MM.1S (cell line): ENCODE data around the gene GALNTL6.

ENCODE experiments used
- DNase-seq: peaks from one replicate; pipeline ENCODE4 v3.0.0-alpha.2; 2015
- H2AFZ ChIP-seq: fragments of 300-600 bp; sonication (generic); 2 replicates; pipeline ENCODE4 v1.6.0; 2016; ENCODE audit warnings: antibody characterized with exemption, low read length
- H3F3A ChIP-seq: fragments of 300-600 bp; sonication (generic); 2 replicates; pipeline ENCODE4 v1.6.1; 2016; ENCODE audit warnings: mild to moderate bottlenecking, antibody characterized with exemption, low read length, moderate library complexity, mixed read lengths; ENCODE audit not compliant: insufficient read depth
- H3K27ac ChIP-seq: fragments of 300-600 bp; sonication (generic); 2 replicates; pipeline ENCODE4 v1.5.1; 2016; ENCODE audit warnings: mild to moderate bottlenecking, low read length
- H3K27me3 ChIP-seq: fragments of 300-600 bp; sonication (generic); replicated peaks from 2 replicates; pipeline ENCODE4 v1.6.0; 2016; ENCODE audit warnings: low read length; ENCODE audit not compliant: insufficient read depth
- H3K36me3 ChIP-seq: fragments of 300-600 bp; sonication (generic); replicated peaks from 2 replicates; pipeline ENCODE4 v1.6.1; 2016; ENCODE audit warnings: mild to moderate bottlenecking, low read length, mixed read lengths; ENCODE audit not compliant: insufficient read depth
- H3K4me1 ChIP-seq: fragments of 300-600 bp; sonication (generic); 2 replicates; pipeline ENCODE4 v1.6.1; 2016; ENCODE audit warnings: low read length, mixed read lengths
- H3K4me2 ChIP-seq: fragments of 300-600 bp; sonication (generic); 2 replicates; pipeline ENCODE4 v1.6.0; 2016; ENCODE audit warnings: low read depth, low read length
- H3K4me3 ChIP-seq: fragments of 300-600 bp; sonication (generic); 2 replicates; pipeline ENCODE4 v1.5.1; 2016; ENCODE audit warnings: low read length, mixed read lengths
- H3K79me2 ChIP-seq: fragments of 300-600 bp; sonication (generic); 2 replicates; pipeline ENCODE4 v1.6.1; 2016; ENCODE audit warnings: mixed run types, low read length, mixed read lengths
- H3K9ac ChIP-seq: fragments of 300-600 bp; sonication (generic); 2 replicates; pipeline ENCODE4 v1.6.1; 2016; ENCODE audit warnings: low read length, mixed read lengths
- H3K9me2 ChIP-seq: fragments of 300-600 bp; sonication (generic); replicated peaks from 2 replicates; pipeline ENCODE4 v1.6.1; 2016; ENCODE audit warnings: mild to moderate bottlenecking, low read length, mixed read lengths; ENCODE audit not compliant: insufficient read depth
- H3K9me3 ChIP-seq: fragments of 300-600 bp; sonication (generic); replicated peaks from 2 replicates; pipeline ENCODE4 v1.6.1; 2016; ENCODE audit warnings: mild to moderate bottlenecking, low read length, mixed read lengths; ENCODE audit not compliant: insufficient read depth
- H4K20me1 ChIP-seq: fragments of 300-600 bp; sonication (generic); 2 replicates; pipeline ENCODE4 v1.6.1; 2016; ENCODE audit warnings: mild to moderate bottlenecking, low read length, moderate library complexity, mixed read lengths; ENCODE audit not compliant: insufficient read depth
- CTCF ChIP-seq: fragments of 300-600 bp; sonication (generic); IDR thresholded peaks from 2 replicates; pipeline ENCODE4 v1.5.1; 2016; ENCODE audit warnings: antibody characterized with exemption, low read length, mixed read lengths
- EZH2 ChIP-seq: fragments of 300-600 bp; sonication (generic); optimal IDR thresholded peaks from 2 replicates; pipeline ENCODE3; 2017; ENCODE audit warnings: low read depth, mild to moderate bottlenecking, antibody characterized with exemption, low read length, mixed read lengths
- EZH2phosphoT487 ChIP-seq: fragments of 300-600 bp; sonication (generic); IDR thresholded peaks from 2 replicates; pipeline ENCODE4 v1.6.1; 2018; ENCODE audit warnings: antibody characterized with exemption, low read length

GALNTL6 gene

GRCh38 chr4:173057901-173058300 is 1244.7 kb downstream of the GALNTL6 start:
- H3K4me1 ChIP-seq: no peaks in the 10 kb centered on the region
- H3K9ac ChIP-seq: no peak overlapping the region
- H4K20me1 ChIP-seq: no peaks in the 10 kb centered on the region
- no peaks in the 10 kb centered on the region for H3K9me2 ChIP-seq
- H3K36me3 ChIP-seq: no peaks in the 10 kb centered on the region
- no peaks in the 10 kb centered on the region for H3K79me2 ChIP-seq
- no peaks in the 10 kb centered on the region for H3F3A ChIP-seq
- H2AFZ ChIP-seq: no peak overlapping the region
- no peak overlapping the region for H3K4me2 ChIP-seq
- TF ChIP-seq EZH2phosphoT487: no peak
- no peak for TF ChIP-seq EZH2
- no peak for TF ChIP-seq CTCF
- H3K27ac ChIP-seq: no peak overlapping the region
- no peak for DNase-seq
- H3K4me3 ChIP-seq: no peak overlapping the region
- no peaks in the 10 kb centered on the region for H3K9me3 ChIP-seq
- no peaks in the 10 kb centered on the region for H3K27me3 ChIP-seq

GRCh38 chr4:173061160-173061559 is 1248.0 kb downstream of the GALNTL6 start:
- H3K4me2 ChIP-seq: no peak overlapping the region
- H3K27ac ChIP-seq: no peak overlapping the region
- no peak overlapping the region for H2AFZ ChIP-seq
- H3K27me3 ChIP-seq: no peaks in the 10 kb centered on the region
- TF ChIP-seq CTCF (no peak), EZH2phosphoT487 (no peak), EZH2 (no peak)
- no peaks in the 10 kb centered on the region for H3K4me1 ChIP-seq
- H3F3A ChIP-seq: no peaks in the 10 kb centered on the region
- H3K9ac ChIP-seq: no peak overlapping the region
- no peak for DNase-seq
- H3K79me2 ChIP-seq: no peaks in the 10 kb centered on the region
- H3K9me3 ChIP-seq: no peaks in the 10 kb centered on the region
- H3K36me3 ChIP-seq: no peaks in the 10 kb centered on the region
- H3K9me2 ChIP-seq: no peaks in the 10 kb centered on the region
- H3K4me3 ChIP-seq: no peak overlapping the region
- H4K20me1 ChIP-seq: no peaks in the 10 kb centered on the region

- no peaks in the 10 kb centered on the region for H3K4me1 ChIP-seq
- no peak overlapping the region for H3K9ac ChIP-seq
- H3K27ac ChIP-seq: no peak overlapping the region
These were observed 1260.8 kb downstream of the GALNTL6 start for GRCh38 chr4:173073939-173074500.

More at GRCh38 chr4:173073939-173074500, 1260.8 kb downstream of the GALNTL6 start:
- H4K20me1 ChIP-seq: no peaks in the 10 kb centered on the region
- H3K27me3 ChIP-seq: no peaks in the 10 kb centered on the region
- TF ChIP-seq CTCF: no peak
- TF ChIP-seq EZH2phosphoT487: no peak
- TF ChIP-seq EZH2: no peak
- DNase-seq: no peak
- H2AFZ ChIP-seq: no peak overlapping the region
- H3K9me2 ChIP-seq: no peaks in the 10 kb centered on the region
- H3K4me3 ChIP-seq: no peak overlapping the region
- no peaks in the 10 kb centered on the region for H3F3A ChIP-seq
- H3K36me3 ChIP-seq: no peaks in the 10 kb centered on the region
- no peaks in the 10 kb centered on the region for H3K9me3 ChIP-seq
- no peaks in the 10 kb centered on the region for H3K79me2 ChIP-seq
- H3K4me2 ChIP-seq: no peak overlapping the region
